ENCODE measurements around the gene GPR61. TPM values are rescaled to one million over a fixed set of nuclear protein-coding genes. Genes with fewer than 3 reads are reported as not detected.

Gene GPR61
- total and polyA plus RNA-seq, 5 donors from 2014 or later = 0.20 to 0.43 (median 0.43) TPM; not detected in 2

DNA sequence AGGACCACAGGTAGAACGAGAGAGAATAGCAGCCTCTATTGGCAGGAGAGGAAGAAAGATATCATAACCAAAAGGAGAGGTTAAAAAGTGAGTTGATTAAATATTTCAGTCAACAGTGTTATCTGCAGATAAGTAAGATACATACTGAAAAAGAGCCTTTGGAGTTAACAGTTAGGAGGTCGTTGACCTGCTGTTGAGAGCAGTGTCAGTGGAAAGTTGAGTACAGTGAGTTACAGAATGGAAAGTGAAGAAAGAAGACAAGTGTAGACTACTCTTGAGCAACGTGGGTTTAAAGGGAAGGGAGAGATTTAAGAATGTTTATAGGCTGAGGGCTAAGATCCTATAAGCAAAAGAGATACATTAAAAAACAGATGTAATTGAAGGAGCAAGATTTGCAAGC lies 49.5 kb downstream of the GPR61 start:
- peaks cover 84% of the 10 kb centered on the region for H3K36me3 ChIP-seq (ENCODE audit: control insufficient read depth, insufficient read depth, low read length)
- no peak overlapping the region for H3K27ac ChIP-seq (ENCODE audit: insufficient read depth, low read length, poor library complexity, severe bottlenecking)
- Mint-ChIP-seq H3K4me3 (no peak overlapping the region), H3K27ac (peak overlapping the region; percentile 5 to 87 (median 7)), H3K27me3 (no peaks in the 10 kb centered on the region), H3K4me1 (peaks cover 0 to 30% (median 7%) of the 10 kb centered on the region in 4 donors), H3K36me3 (peaks cover 40% of the 10 kb centered on the region), H3K9me3 (no peaks in the 10 kb centered on the region)
- ATAC-seq (ENCODE audit: low read depth in 2 of 2) = no peak
- H3K27me3 ChIP-seq (ENCODE audit: control insufficient read depth, insufficient read depth, low read length) = no peaks in the 10 kb centered on the region
- no peaks in the 10 kb centered on the region for H3K9me3 ChIP-seq (ENCODE audit: control insufficient read depth in 2 of 2, low read length in 2 of 2)
- DNase-seq = no peak
- H3K4me1 ChIP-seq (ENCODE audit: control insufficient read depth, insufficient read depth, low read length, poor library complexity, severe bottlenecking) = no peaks in the 10 kb centered on the region
- no peak overlapping the region for H3K4me3 ChIP-seq (ENCODE audit: low read depth, low read length)

- no peaks in the 10 kb centered on the region for H3K4me1 ChIP-seq (ENCODE audit: control insufficient read depth, insufficient read depth, low read length, poor library complexity, severe bottlenecking)
- Mint-ChIP-seq H3K36me3 (peaks cover 36% of the 10 kb centered on the region), H3K4me3 (no peak overlapping the region), H3K9me3 (no peaks in the 10 kb centered on the region), H3K27ac (peak overlapping the region in 1 of 3 donors; percentile 5), H3K27me3 (no peaks in the 10 kb centered on the region), H3K4me1 (peaks cover 0 to 27% (median 5%) of the 10 kb centered on the region in 4 donors)
- H3K9me3 ChIP-seq (ENCODE audit: control insufficient read depth in 2 of 2, low read length in 2 of 2) = no peaks in the 10 kb centered on the region
- DNase-seq (no peak), ATAC-seq (ENCODE audit: low read depth in 2 of 2) (no peak)
- no peak overlapping the region for H3K27ac ChIP-seq (ENCODE audit: insufficient read depth, low read length, poor library complexity, severe bottlenecking)
- no peak overlapping the region for H3K4me3 ChIP-seq (ENCODE audit: low read depth, low read length)
- no peaks in the 10 kb centered on the region for H3K27me3 ChIP-seq (ENCODE audit: control insufficient read depth, insufficient read depth, low read length)
- peaks cover 80% of the 10 kb centered on the region for H3K36me3 ChIP-seq (ENCODE audit: control insufficient read depth, insufficient read depth, low read length)
These were observed 50.0 kb downstream of the GPR61 start for GRCh38 chr1:109589679-109590078.

GRCh38 chr1:109592916-109593315 lies 53.2 kb downstream of the GPR61 start:
- H3K9me3 ChIP-seq (ENCODE audit: control insufficient read depth in 2 of 2, low read length in 2 of 2) = no peaks in the 10 kb centered on the region
- H3K4me1 Mint-ChIP-seq = peaks cover 0 to 30% (median 3%) of the 10 kb centered on the region in 4 donors
- no peaks in the 10 kb centered on the region for H3K4me1 ChIP-seq (ENCODE audit: control insufficient read depth, insufficient read depth, low read length, poor library complexity, severe bottlenecking)
- no peaks in the 10 kb centered on the region for H3K9me3 Mint-ChIP-seq
- H3K27me3 Mint-ChIP-seq = no peaks in the 10 kb centered on the region
- H3K27me3 ChIP-seq (ENCODE audit: control insufficient read depth, insufficient read depth, low read length) = no peaks in the 10 kb centered on the region
- no peak overlapping the region for H3K4me3 ChIP-seq (ENCODE audit: low read depth, low read length)
- peaks cover 67% of the 10 kb centered on the region for H3K36me3 ChIP-seq (ENCODE audit: control insufficient read depth, insufficient read depth, low read length)
- peak overlapping the region in 1 of 3 donors; percentile 67 for H3K27ac Mint-ChIP-seq
- no peak for ATAC-seq (ENCODE audit: low read depth in 2 of 2)
- H3K4me3 Mint-ChIP-seq = no peak overlapping the region
- DNase-seq = no peak
- H3K27ac ChIP-seq (ENCODE audit: insufficient read depth, low read length, poor library complexity, severe bottlenecking) = no peak overlapping the region
- peaks cover 31% of the 10 kb centered on the region for H3K36me3 Mint-ChIP-seq

GRCh38 chr1:109595531-109595930 lies 55.9 kb downstream of the GPR61 start:
- no peaks in the 10 kb centered on the region for H3K27me3 ChIP-seq (ENCODE audit: control insufficient read depth, insufficient read depth, low read length)
- H3K4me1 Mint-ChIP-seq = peaks cover 0 to 19% (median under 1%) of the 10 kb centered on the region in 4 donors
- H3K36me3 Mint-ChIP-seq = peaks cover 24% of the 10 kb centered on the region
- H3K27ac Mint-ChIP-seq = peak overlapping the region in 1 of 3 donors; percentile 36
- DNase-seq = no peak
- H3K4me3 Mint-ChIP-seq = no peak overlapping the region
- H3K9me3 ChIP-seq (ENCODE audit: control insufficient read depth in 2 of 2, low read length in 2 of 2) = no peaks in the 10 kb centered on the region
- H3K27me3 Mint-ChIP-seq = no peaks in the 10 kb centered on the region
- H3K9me3 Mint-ChIP-seq = no peaks in the 10 kb centered on the region
- H3K36me3 ChIP-seq (ENCODE audit: control insufficient read depth, insufficient read depth, low read length) = peaks cover 48% of the 10 kb centered on the region
- H3K27ac ChIP-seq (ENCODE audit: insufficient read depth, low read length, poor library complexity, severe bottlenecking) = no peak overlapping the region
- H3K4me1 ChIP-seq (ENCODE audit: control insufficient read depth, insufficient read depth, low read length, poor library complexity, severe bottlenecking) = no peaks in the 10 kb centered on the region
- ATAC-seq (ENCODE audit: low read depth in 2 of 2) = no peak
- H3K4me3 ChIP-seq (ENCODE audit: low read depth, low read length) = no peak overlapping the region

Other genes with a start within 250 kb of the GPR61 start
- not detected for gene MYBPHL, start 232.9 kb upstream of the GPR61 start, total RNA-seq
- gene MYBPHL, start 232.9 kb upstream of the GPR61 start, polyA plus RNA-seq = not detected
- 0.86 TPM for gene SORT1, start 142.0 kb upstream of the GPR61 start, total RNA-seq
- gene SORT1, start 142.0 kb upstream of the GPR61 start, polyA plus RNA-seq = not detected
- 61.5 TPM for gene PSMA5, start 113.4 kb upstream of the GPR61 start, total RNA-seq
- gene PSMA5, start 113.4 kb upstream of the GPR61 start, polyA plus RNA-seq = 100 to 1,000 TPM; 121 to 207 (median 153) TPM
- gene SYPL2, start 73.3 kb upstream of the GPR61 start, total RNA-seq = not detected
- not detected for gene SYPL2, start 73.3 kb upstream of the GPR61 start, polyA plus RNA-seq
- gene ATXN7L2, start 56.0 kb upstream of the GPR61 start, total RNA-seq = 13.2 TPM
- 1 to 10 TPM; 4.7 to 8.0 (median 5.6) TPM for gene ATXN7L2, start 56.0 kb upstream of the GPR61 start, polyA plus RNA-seq
- gene CYB561D1, start 45.8 kb upstream of the GPR61 start, total RNA-seq = 30.7 TPM
- 10 to 100 TPM; 11.5 to 22.7 (median 18.7) TPM for gene CYB561D1, start 45.8 kb upstream of the GPR61 start, polyA plus RNA-seq
- gene AMIGO1, start 30.1 kb upstream of the GPR61 start, total RNA-seq = 6.6 TPM
- 10 to 100 TPM in 3 of 4 donors, 1 to 10 TPM in 1; 5.2 to 17.1 (median 11.8) TPM for gene AMIGO1, start 30.1 kb upstream of the GPR61 start, polyA plus RNA-seq
- gene GNAI3, start 8.7 kb downstream of the GPR61 start, total RNA-seq = 7.4 TPM
- gene GNAI3, start 8.7 kb downstream of the GPR61 start, polyA plus RNA-seq = 10 to 100 TPM in 2 of 4 donors, 1 to 10 TPM in 2; 9.4 to 10.3 (median 9.9) TPM
- not detected for gene GNAT2, start 79.7 kb downstream of the GPR61 start, total RNA-seq
- under 1 TPM in 1 of 4 donors, not detected in 3; 0.40 TPM for gene GNAT2, start 79.7 kb downstream of the GPR61 start, polyA plus RNA-seq
- gene AMPD2, start 80.0 kb downstream of the GPR61 start, total RNA-seq = 203 TPM
- 10 to 100 TPM; 23.3 to 30.9 (median 26.7) TPM for gene AMPD2, start 80.0 kb downstream of the GPR61 start, polyA plus RNA-seq
- 14.4 TPM for gene GSTM4, start 116.2 kb downstream of the GPR61 start, total RNA-seq
- gene GSTM4, start 116.2 kb downstream of the GPR61 start, polyA plus RNA-seq = 10 to 100 TPM in 3 of 4 donors, 1 to 10 TPM in 1; 2.2 to 31.4 (median 17.6) TPM
- gene GSTM2, start 128.2 kb downstream of the GPR61 start, total RNA-seq = 36.2 TPM
- gene GSTM2, start 128.2 kb downstream of the GPR61 start, polyA plus RNA-seq = 10 to 100 TPM in 2 of 4 donors, 1 to 10 TPM in 2; 8.0 to 11.9 (median 10.4) TPM
- gene GSTM1, start 147.9 kb downstream of the GPR61 start, total RNA-seq = 18.7 TPM
- gene GSTM1, start 147.9 kb downstream of the GPR61 start, polyA plus RNA-seq = 100 to 1,000 TPM in 1 of 4 donors, 10 to 100 TPM in 2, not detected in 1; 38.8 to 123 (median 53.4) TPM
- not detected for gene GSTM5, start 172.4 kb downstream of the GPR61 start, total RNA-seq
- not detected for gene GSTM5, start 172.4 kb downstream of the GPR61 start, polyA plus RNA-seq
- 5.3 TPM for gene GSTM3, start 201.2 kb downstream of the GPR61 start, total RNA-seq
- 10 to 100 TPM in 3 of 4 donors, 1 to 10 TPM in 1; 3.9 to 50.1 (median 48.7) TPM for gene GSTM3, start 201.2 kb downstream of the GPR61 start, polyA plus RNA-seq
- gene EPS8L3, start 224.1 kb downstream of the GPR61 start, total RNA-seq = not detected
- gene EPS8L3, start 224.1 kb downstream of the GPR61 start, polyA plus RNA-seq = not detected